HG02840 (cell line): ENCODE measurements around the gene STMN3.
"Not testable (repeated sequence)": the region's sequence is repeated elsewhere in the genome, so short reads cannot be mapped to it uniquely, and the experiment has no call there.

ENCODE experiments used
- ATAC-seq: cut with Tn5 transposase; IDR thresholded peaks from one replicate; pipeline ENCODE4 v1.9.1; 2021; ENCODE audit warnings: mild to moderate bottlenecking, moderate library complexity, moderate number of reproducible peaks; ENCODE audit not compliant: unreplicated experiment, low FRiP score

The STMN3 gene

DNA sequence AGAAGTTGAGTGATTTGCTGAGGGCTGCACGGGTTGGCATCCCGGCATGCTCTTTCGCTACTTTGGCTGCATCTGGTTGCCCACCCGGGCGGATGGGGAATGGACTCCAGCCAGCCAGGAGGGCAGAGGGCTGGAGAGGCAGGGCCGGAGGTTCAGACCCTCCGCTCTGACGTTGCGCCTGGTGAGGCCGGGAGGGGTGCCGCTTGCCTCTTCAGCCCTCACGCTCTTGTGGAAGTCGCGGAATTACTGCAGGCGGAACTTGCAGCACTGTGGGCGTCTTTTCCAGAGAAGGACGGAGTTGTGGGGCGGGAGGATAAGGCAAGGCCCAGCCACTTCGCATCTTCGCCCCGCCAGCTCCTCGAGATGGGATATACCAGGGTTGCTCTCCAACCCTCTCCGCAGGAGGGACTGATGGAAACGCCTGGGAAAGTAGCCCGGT lies 5.5 kb upstream of the STMN3 start:
- ATAC-seq, result no peak

DNA sequence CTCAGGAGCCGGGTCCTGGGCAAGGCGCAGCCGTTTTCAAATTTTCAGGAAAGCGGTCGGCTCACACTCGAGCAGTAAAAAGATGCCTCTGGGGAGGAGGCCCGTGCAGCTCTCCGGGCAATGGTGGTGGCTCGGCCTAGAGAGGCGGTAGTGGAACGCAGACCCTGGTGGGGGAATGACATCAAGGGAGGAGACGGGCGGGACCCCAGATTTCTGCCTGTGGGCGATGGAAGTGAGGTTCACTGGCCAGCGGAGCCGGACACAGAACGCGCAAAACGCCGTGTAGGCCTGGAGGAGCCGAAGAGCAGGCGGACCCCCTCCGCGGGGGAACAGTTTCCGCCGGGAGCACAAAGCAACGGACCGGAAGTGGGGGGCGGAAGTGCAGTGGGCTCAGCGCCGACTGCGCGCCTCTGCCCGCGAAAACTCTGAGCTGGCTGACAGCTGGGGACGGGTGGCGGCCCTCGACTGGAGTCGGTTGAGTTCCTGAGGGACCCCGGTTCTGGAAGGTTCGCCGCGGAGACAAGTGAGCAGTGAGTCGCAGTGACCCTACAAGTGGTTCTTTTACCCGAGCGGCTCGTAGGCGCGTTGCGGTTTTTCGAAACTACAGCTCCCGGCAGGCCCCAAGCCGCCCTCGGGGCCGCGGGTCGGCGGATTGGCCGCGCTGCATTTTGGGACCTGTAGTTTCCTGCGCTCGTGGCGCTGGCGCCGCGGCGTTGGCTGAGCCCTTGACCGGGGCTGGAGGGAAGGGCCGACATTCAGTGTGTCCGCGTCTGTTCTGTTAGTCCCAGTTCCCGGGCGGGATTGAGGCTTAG lies 4.9 kb upstream of the STMN3 start, which contains the start of gene RTEL1:
Gene RTEL1 (plus strand): TSS at position 376 of the 812 bp plus-strand sequence. CDS start 1,091 bp downstream, outside the sequence.
- ATAC-seq, result peak; percentile 80

DNA sequence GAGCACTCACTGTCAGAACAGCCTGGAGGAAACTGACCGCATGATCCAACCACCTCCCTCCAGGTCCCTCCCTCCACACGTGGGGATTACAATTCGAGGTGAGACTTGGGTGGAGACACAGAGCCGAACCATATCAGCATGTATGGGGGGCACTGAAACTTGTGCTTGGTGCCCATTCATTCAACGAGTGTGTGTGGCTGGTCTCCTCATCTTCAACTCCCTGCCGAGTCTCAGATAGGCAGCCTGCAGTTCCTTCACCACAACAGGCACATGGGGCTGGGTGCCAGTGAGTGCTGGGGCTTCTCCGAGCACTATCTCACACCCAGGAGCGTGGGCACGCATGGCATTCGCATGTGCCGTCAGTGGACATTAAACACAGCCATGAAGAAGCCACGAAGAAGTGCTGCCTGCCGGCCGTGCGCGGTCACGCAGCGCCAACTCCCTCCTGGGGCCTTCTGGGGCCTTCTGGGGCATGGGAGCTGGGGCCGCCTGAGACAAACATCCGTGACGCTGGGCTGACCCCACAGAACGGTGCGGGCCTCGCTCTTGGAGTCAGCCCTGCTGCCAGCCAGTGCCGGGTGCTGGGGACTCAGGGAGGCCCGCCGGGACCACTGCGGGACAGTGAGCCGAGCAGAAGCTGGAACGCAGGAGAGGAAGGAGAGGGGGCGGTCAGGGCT lies 4.2 kb upstream of the STMN3 start:
- peak; percentile 6 for ATAC-seq

DNA sequence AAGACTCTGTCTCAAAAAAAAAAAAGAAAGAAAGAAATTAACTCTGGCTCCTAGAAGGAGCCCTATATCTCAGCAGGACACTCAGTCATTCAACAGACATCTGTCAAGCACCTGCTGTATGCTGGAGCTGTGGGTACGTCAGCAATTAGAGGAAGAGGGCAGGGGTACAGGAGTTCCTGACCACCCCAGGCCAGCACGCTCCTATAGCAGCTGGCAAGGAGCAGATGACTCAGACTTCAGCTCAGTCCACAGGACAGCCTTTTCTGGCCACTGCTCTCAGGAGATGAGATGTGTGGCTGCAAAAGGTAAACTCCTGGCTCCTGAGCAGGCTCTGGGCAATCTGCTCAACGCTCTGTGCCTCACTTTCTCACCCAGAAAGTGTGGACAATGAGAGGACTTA lies 3.2 kb upstream of the STMN3 start:
- no peak for ATAC-seq

DNA sequence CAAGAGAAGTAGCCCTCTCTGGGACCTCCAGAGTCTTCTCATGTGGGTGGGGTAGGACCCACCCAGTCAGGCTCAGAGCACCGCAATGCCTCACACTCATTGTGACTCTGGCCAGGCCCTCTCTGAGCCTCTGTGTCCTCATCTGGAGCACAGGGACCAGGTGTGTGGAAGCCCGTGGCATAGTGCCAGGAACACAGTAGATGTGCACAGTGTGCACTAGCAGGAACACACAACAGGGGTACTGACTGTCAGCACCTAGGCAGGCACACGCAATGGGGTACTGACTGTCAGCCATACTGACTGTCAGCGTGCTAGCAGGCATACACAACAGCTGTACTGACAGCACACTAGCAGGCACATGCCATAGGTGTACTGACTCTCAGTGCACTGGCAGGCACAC lies 2.0 kb upstream of the STMN3 start:
- ATAC-seq, result no peak

DNA sequence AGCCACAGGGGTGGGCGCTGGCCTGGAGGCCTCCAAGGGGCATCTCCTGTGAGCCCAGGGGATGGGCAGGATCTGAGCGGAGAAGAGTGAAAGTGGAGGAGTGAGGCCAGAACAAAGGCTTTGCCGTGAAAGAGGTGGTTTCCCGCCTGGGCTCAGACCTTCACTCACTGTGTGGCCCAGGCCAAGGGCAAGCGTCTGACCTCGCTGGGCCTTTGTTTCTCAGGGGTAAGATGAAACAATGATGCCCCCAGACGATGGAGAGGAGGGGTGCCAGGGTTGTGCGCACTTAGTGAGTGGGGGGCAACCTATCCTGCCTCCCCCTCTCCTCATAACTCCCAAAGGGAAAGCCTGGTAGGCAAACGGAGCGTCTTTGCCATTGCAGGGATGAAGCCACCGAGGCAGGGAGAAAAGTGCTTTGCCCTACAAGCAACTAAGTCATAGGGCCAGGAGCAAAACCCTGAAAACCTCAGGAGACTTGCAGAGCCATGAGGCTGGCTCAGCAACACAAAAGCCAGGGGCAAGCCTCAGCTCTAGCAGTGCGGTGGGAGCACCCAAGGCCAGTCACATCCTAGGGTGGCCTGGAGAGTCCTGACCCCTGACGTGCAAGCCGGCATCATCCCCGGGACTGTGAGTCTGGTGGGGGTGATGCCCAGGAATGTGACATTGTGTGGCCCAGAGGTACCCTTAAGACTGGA lies 897 bp upstream of the STMN3 start:
- ATAC-seq, result no peak

DNA sequence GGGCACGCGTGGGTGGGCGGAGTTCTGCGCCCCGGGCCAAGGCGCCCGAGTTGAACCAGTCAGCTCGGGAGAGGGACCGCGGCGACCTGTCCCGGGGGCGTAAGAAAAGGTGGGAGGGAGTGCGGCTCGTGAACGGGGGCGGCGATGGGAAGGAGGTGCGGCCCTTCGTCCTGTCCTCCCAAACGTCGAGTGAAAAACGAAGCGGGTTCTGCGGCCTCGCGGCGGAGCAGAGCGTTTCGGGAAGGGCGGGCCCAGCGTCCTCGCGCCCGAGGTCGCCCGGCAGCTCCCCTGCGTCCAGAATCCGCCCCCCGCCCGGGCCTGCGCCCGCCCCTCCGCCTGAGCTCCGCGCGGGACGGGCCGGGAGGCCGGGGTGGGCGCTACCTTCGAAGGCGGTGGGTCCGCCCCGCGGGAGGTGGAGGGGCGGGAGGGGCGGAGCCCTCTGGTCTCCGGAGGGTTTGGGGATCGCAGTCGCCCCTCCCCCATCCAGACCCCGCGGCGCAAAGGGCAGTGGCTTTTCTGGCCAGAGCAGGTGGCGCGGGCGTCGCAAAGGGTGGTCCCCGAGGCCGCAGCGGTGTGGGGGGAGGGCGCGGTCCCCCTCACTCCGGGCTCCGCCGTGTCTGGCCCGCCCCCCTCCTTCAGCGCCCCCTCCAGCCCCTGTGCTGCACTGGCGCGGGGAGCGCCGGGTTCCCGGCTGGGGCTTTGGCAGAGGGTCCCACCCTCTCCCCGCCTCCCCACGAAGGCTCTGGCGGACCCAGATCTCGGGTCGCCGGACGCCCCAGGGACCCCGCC lies 838 bp downstream of the STMN3 start:
- ATAC-seq, result no peak

DNA sequence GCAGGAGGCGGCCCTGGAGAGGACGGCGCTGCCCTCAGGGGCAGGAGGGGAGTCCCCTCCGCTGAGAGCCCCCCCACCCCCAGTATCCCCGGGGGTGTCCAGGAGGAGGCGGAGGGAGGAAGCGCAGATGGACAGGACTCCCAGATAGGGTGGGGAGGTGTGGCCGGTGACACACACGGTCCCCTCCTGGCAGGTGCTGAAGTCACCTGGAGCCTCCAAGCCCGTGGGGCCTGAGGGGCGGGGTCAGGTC lies 1.4 kb downstream of the STMN3 start:
- ATAC-seq, result no peak

DNA sequence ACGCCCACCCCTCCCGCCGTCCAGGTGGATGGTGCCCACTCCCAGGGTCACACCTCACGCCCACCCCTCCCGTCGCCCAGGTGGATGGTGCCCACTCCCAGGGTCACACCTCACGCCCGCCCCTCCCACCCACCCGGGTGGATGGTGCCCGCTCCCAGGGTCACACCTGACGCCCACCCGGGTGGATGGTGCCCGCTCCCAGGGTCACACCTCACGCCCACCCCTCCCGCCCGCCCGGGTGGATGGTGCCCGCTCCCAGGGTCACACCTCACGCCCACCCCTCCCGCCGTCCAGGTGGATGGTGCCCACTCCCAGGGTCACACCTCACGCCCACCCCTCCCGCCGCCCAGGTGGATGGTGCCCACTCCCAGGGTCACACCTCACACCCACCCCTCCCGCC lies 2.7 kb downstream of the STMN3 start:
- ATAC-seq, result not testable (repeated sequence)

DNA sequence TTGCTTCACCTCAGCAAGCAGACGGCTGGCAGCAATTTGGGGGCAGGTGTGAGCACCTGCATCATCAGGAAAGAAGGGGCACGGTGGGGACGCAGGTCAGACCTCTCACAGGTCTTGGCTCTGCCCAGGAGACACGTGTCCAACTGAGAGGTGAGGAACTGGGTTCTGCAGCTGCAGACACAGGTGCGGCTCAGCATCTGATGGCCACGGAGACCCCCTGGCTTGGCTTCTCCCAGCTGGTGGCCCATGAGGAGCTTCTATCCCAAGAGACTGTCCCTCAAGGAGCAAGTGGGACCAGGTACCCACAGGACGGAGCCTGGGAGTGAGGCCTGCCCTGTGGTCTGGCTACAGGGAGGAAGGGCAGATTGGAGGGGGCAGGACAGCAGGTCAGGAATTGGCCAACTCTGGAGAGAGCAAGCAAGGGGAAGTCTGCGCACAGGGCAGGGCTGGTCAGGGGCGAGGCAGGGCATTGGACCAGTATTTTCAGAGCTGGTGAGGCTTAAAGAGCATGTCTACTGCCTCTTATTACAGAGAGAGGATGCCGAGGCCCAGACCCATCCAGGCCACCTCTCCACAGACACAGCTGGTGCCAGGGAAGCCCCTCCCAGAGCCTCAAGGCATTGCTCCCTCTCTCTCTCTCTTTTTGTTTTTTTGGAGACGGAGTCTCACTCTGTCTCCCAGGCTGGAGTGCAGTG lies 4.2 kb downstream of the STMN3 start:
- no peak for ATAC-seq

DNA sequence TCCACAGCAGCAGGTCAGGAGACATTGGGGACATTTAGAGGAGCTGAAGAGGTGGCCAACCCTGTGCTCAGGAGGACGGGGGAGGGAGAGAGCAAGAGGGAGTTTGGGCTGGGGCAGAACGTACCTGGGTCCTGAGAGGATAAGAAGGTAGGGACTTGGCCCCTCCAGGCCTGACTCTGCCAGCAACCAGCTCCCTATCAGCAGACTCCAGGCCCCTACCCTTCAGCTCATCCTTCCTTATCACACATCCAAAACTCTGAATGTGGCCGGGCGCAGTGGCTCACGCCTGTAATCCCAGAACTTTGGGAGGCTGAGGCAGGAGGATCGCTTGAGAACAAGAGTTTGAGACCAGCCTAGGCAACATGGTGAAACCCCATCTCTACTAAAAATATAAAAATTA lies 5.0 kb downstream of the STMN3 start:
- ATAC-seq, result no peak

DNA sequence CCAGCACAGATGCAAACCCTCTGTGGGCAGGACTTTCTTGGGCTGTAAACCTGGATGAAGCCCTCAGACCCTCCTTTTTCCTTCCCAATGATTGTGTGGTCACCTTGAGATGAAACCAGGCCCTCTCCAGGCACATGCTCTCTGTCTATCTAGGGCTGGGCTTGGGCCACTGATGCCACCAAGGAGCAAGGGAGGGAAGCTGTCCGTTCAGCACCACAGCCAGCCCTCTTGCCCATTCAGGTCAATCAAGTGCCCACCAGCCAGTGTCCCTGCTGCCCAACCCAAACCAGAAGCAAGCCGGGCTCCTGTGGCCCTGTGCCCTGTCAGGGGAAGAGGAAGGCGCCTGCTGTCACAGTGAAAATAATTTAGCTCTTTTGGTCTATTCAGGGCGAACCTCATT lies 8.0 kb downstream of the STMN3 start:
- ATAC-seq, result no peak

DNA sequence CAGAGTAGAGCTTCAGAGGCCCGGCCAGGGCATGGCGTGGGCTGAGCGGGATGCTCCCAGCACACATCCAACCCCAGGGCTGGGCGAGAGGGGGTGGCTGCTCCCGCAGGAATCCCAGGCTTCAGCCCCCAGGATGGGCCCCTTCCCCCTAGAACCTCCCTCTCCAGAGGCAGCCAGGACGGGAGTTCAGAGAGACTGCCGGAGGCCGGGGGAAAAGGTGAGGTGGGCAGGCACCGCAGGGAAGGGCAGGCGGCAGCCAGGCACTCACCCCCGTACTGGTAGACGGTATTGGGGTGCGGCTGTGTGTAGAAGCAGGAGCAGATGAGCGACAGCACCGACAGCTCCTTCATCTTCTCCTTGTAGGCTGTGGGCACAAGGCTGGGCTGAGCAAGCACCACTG lies 9.3 kb downstream of the STMN3 start:
- no peak for ATAC-seq

DNA sequence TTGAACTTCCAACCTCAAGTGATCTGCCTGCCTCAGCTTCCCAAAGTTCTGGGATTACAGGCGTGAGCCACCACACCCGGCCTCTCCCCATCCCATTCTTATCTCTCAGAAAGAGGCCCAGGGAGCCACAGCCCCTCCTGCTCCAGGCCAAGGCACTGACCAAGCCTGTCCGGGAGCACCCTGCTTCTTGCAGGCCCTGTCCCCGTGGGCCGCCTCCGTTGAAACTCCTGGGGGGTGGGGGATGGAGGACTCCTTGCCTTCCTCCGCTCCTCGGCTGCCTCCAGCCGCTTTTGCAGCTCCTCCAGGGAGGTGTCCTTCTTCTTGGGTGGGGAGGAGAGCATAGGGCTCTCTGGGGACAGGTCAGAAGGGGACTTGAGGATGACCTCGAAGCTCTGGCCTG lies 9.7 kb downstream of the STMN3 start:
- ATAC-seq, result no peak

DNA sequence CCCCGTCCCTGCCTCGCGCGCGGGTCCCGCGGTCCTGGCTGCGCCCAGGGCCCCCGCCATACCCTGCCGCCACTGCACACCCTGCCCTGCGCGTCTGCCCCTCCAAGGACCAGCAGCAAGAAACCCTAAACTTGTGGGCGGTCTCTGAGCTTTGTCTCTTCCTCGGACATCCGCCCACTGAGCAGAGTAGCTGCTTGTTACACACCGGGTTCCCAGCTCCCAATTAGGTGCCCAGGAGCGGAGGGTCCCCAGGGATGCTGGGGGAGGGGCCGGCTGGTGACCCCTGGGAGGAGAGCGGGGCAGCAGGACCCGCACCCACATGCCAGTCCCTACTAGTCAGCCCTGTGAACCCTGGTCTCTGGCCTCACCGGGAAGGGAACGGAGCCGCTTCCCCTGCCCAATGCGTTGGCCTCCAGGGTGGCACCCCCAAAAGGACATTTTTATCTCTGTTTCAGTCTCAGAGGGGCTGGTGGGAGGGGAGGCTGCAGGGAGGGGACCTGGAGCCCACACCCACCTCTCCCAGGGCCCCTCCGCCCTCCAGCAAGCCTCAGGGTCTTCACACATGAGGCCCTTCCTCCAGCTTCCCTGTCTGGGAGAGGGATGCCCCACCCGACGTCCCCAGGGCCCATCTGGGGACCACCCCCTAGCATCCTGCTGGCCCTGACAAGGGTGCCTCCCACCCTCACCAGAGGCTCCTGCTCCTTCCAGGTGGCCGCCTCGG lies 10.5 kb downstream of the STMN3 start:
- no peak for ATAC-seq

DNA sequence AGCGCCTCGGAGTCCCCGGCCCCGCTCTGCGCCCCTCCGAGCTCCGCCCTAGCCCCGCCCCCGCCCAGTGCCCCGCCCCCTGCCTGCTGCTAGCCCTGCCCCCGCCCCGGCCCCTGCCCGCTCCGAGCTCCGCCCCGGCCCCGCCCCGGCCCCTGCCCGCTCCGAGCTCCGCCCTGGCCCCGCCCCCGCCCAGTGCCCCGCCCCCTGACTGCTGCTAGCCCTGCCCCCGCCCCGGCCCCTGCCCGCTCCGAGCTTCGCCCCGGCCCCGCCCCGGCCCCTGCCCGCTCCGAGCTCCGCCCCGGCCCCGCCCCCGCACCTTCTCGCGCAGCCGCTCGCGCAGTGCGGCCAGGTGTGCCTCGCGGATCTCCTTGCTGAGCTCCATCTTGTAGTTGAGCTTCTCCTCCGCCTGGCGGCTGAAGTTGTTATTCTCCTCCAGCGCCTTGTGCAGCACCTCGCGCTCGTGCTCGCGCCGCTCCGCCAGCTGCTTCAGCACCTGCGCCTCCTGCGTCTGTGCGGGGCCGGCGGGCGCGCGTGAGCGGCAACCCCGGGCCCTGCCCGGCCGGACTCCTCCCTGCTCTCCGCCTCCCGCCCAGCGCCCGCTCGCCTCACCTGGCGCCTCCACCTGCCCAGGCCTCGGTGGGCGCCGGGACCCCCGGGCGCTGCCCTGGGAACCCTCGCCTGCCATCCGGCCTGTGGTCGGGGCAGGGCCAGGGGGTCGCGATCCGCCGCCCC lies 11.3 kb downstream of the STMN3 start:
- no peak for ATAC-seq

DNA sequence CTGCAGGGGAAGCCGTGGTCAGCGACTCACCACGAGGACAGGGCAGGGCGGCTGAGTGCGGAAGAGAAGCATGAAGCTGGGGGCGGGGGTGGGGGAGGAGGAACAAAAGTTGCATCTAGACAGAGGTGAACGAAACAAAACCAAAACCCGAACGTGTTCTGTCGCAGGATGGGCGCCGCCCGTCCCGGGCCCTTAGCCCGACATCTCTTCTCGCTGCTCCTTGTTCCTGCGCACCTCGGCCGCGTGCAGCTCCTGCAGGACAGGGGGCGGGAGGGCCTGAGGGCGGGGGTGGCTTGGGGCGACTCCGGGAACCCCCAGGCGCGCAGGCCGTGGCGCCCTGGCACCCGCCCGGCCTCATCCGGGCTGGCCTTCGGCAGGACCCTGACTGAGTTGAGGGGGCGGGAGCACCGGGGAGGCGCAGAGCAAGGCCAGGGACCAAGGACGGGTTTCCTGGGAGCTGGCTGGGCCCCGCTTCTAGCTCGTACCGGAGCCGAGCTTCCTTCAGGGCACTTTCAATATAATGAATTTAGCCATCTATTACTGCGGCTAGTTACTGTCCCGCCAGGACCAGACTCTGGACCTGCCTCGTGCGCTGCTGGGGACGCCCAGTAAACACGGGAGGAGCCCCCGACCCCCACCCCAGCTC lies 12.0 kb downstream of the STMN3 start:
- peak; percentile 38 for ATAC-seq

DNA sequence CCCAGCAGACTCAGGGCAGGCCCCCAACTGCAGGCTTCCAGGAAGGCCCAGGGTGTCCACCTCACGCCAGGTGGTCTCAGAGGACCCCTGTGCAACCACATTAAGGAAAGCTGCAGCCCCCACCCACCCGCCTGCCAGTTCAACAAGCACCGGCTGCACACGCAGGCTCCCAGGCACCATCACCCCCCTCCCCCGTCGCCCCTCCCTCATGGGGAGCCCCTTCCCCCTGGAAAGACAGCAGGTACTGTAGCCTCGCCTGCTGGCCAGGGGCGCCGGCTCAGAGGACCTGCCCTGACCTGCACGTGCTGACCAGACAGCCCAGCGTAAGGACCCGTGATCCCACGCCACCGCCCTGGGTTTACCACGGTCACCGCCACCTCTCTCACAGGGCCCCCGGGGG lies 12.5 kb downstream of the STMN3 start:
- not testable (repeated sequence) for ATAC-seq
